Thyroid gland (tissue), 4 donors: ENCODE measurements around the gene CBFB.

ENCODE experiments used
- POLR2A ChIP-seq, 2 donors: fragments of 450-650 bp; IDR thresholded peaks; one replicate each; pipeline ENCODE4 v1.6.1; 2017; ENCODE audit warnings: antibody characterized with exemption in 2 of 2, mild to moderate bottlenecking in 2 of 2, moderate library complexity in 1 of 2
- TF ChIP-seq, protein P1 (sequence below), 6 experiments: fragments of 200-600 bp in 3 of 6; fragments of 450-650 bp in 3 of 6; sonication (generic) in 3 of 6; IDR thresholded peaks; one replicate each; pipeline ENCODE4 v1.5.1; 2016 to 2019; ENCODE audit warnings: antibody characterized with exemption in 6 of 6, mild to moderate bottlenecking in 2 of 6, inconsistent platforms in 1 of 6, moderate library complexity in 1 of 6

DNA sequence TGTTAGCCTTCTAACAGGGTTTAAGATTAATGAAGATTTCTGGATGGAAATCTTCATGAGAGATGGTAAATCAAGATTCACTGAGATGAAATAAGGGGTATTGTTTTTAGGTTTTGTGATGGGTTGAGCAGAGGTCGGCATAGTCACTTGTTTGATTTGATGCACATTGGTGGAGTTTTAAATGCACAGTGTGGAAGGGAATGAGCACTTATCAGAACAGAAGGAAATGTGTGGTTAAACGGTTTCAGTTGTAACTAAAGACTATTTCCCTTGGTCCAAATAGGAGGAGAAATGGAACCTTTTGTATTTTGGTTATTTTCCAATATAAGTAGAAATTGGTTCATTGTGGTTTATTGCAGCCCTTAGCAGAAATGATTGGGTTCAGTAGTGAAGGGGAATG, 34.1 kb downstream of the CBFB start:
- TF ChIP-seq, protein P1, sequence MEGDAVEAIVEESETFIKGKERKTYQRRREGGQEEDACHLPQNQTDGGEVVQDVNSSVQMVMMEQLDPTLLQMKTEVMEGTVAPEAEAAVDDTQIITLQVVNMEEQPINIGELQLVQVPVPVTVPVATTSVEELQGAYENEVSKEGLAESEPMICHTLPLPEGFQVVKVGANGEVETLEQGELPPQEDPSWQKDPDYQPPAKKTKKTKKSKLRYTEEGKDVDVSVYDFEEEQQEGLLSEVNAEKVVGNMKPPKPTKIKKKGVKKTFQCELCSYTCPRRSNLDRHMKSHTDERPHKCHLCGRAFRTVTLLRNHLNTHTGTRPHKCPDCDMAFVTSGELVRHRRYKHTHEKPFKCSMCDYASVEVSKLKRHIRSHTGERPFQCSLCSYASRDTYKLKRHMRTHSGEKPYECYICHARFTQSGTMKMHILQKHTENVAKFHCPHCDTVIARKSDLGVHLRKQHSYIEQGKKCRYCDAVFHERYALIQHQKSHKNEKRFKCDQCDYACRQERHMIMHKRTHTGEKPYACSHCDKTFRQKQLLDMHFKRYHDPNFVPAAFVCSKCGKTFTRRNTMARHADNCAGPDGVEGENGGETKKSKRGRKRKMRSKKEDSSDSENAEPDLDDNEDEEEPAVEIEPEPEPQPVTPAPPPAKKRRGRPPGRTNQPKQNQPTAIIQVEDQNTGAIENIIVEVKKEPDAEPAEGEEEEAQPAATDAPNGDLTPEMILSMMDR (IDR thresholded peaks at IDR 0.05), result no peak
- no peak for TF ChIP-seq POLR2A (IDR thresholded peaks at IDR 0.05)
